SK-N-DZ (cell line): Measurements from ENCODE around the gene NR0B2. TPM values are rescaled to one million over a fixed set of nuclear protein-coding genes. Genes with fewer than 3 reads are reported as not detected.
"Not testable (repeated sequence)": the region's sequence is repeated elsewhere in the genome, so short reads cannot be mapped to it uniquely, and the experiment has no call there.

Source experiments
- DNase-seq: peaks from one replicate; pipeline ENCODE4 v3.0.0-alpha.2; 2015; ENCODE audit warnings: low spot score
- polyA plus RNA-seq, 2 experiments: library from polyadenylated mRNA; depleted of rRNA; stranded (reverse); fragments of >200 nt; gene quantifications; 2 replicates each; pipeline ENCODE4 v1.2.3, GENCODE V29; 2014

NR0B2 gene, protein sequence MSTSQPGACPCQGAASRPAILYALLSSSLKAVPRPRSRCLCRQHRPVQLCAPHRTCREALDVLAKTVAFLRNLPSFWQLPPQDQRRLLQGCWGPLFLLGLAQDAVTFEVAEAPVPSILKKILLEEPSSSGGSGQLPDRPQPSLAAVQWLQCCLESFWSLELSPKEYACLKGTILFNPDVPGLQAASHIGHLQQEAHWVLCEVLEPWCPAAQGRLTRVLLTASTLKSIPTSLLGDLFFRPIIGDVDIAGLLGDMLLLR
- polyA plus RNA-seq (2014; cell fraction: cytosol; rRNA removed), result 0.21 TPM in 1 of 2 replicates, not detected in the other
- not detected in 2 replicates for polyA plus RNA-seq (2014; cell fraction: nucleus; rRNA removed)

DNA sequence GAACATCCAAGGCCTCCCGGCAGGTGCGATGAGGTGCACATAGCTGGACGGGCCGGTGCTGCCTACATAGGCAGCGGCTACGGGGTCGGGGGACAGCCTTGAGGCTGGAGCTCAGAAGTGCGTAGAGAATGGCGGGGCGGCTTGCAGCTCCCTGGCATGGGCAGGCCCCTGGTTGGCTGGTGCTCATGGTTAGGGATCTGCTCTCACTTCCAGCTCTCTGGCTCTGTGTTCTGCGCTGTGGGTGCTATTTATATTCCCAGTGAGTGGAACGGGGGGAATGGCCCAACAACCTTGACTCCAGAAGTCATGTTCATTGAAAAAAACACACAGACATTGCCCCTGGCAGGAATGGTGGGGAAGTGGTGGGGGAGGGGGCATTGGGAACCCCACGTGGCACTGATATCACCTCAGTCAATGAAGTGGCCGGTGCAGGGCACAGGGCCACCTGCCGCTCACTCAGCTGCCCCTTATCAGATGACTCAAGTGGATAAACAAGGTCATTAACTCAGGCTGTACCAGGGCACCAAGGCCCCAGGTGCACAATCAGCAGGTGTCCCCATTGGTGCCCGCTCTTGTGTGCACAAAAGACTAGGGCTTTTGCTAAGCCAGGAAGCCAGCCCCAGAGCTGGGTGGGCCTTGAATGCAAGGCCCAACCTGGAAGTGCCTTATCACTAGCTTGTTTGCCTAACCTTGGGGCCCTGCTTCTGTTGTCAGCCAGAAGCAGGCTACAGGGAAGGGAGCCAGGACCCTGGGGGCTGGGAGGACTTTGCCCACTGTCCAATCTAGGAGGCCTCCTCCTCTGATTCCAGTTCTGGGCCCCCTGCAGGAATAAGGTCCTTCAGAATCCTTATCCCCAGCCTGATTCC lies at the start of gene NR0B2:
NR0B2 (minus strand) TSS at position 222 of the 866 bp plus-strand sequence; CDS start at position 187, 35 bp downstream.
- peak; percentile 42 for DNase-seq

- no peak for DNase-seq
These were observed 48.1 kb upstream of the NR0B2 start for GRCh38 chr1:26961826-26962225.

DNA sequence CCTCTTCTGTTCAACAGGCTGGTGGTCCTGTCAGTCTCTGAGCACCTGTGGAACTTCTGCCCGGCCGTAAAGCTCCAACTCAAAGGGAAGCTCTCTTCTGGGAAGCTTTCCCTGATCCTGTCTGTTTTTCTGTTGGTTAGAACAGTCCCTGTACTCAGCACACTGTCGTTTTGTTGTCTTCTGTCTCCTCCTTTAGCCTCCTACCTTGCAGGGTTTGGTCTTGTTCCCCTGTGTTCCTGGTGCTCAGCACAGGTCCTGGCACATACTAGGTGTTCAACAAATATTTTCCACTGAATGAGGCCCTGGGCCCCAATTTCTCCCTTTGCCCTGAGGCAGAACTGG lies 46.8 kb upstream of the NR0B2 start:
- no peak for DNase-seq

GRCh38 chr1:26959722-26960624 lies 46.2 kb upstream of the NR0B2 start, which contains the start of gene KDF1:
Gene KDF1 (minus strand): TSS chr1:26960468. CDS start chr1:26952380, 8,088 bp downstream.
- no peak for DNase-seq

DNA sequence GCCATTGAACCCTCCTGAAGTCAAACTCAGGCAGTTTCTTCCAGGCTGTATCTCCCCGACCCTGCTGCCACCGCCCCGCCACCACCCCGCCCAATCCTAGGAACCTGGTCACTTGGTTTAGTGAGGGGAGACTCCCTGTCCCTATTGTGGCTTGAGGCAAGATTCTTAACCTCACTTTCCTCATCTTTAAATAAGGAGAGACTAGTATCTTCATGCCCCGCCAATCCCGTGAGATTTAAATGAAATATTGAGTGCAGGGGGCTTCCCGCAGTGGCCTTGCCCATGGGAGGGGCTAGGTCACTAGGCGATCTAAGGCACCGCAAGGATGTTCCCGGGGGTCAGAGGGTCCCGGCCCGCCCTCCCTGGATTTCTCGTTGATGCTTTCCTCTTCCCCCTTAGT lies 45.5 kb upstream of the NR0B2 start:
- no peak for DNase-seq

GRCh38 chr1:26957306-26957705 lies 43.5 kb upstream of the NR0B2 start:
- no peak for DNase-seq

DNA sequence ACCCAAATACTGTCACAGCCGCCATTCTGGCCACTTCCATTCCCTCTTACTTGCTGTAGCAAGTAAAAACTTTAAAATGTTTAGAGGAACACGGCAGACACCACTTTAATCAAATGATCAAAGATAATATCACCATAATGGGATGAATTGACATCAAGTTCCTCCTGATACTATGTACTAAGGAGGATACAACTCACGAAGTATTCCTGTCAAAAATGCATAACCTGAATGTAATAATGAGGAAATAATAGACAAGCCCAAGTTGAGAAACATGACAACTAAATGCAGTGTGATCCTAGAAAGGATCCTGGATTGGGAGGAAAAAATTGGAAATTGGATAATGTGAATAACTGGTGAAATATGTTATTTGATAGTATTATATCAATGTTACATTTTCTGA lies 42.5 kb upstream of the NR0B2 start:
- no peak for DNase-seq

- DNase-seq, result no peak
These were observed 39.6 kb upstream of the NR0B2 start for GRCh38 chr1:26953374-26953773.

- DNase-seq, result no peak
These were observed 38.2 kb upstream of the NR0B2 start for GRCh38 chr1:26951821-26952497.

GRCh38 chr1:26951216-26951615 lies 37.4 kb upstream of the NR0B2 start:
- DNase-seq, result no peak

- no peak for DNase-seq
These were observed 36.8 kb upstream of the NR0B2 start for GRCh38 chr1:26950602-26951001.

DNA sequence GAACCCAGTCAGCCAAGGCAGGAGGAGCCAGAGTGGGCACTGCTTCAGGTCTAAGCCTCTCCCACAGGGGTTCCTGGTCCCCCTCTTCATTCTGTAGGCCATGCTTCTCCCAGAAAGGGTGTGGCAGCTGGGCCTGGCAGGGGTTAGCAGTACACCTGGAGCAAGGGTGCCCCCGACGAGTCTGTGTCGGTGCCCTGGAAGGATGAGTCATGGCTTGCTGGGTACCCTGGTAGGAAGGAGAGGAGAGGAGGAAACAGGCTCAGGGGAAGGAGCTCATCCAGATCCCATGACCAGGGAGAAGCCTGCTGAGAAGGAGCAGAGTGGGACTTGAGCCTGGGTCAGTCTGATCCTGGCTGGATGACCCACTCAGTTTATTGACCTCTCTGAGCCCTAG lies 36.1 kb upstream of the NR0B2 start:
- no peak for DNase-seq

GRCh38 chr1:26949266-26949925 lies 35.6 kb upstream of the NR0B2 start:
- DNase-seq, result no peak

GRCh38 chr1:26948725-26949057 lies 34.9 kb upstream of the NR0B2 start:
- DNase-seq, result not testable (repeated sequence)

GRCh38 chr1:26946270-26946669 lies 32.5 kb upstream of the NR0B2 start:
- DNase-seq, result no peak

DNA sequence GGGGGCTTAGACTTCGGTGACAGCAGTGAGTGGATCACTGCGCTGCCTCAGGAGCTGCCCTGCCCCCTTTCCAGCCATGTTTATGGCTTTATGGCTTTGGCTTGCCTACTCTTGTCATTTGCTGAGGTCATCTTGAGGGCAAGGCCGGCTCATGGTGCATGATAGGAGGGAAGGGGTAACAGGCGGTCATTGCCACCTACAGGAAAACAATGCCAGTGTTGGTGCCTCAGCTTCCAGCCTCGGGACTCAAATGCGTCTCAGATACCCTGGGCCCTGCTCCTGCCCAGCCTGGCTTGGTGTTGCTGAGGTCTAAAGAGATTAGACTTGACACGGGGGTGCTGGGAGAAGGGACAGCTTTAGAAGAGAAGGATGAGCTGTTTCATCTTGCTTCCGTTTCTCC lies 32.0 kb upstream of the NR0B2 start:
- no peak for DNase-seq

- DNase-seq, result no peak
These were observed 31.4 kb upstream of the NR0B2 start for GRCh38 chr1:26945138-26945537.

GRCh38 chr1:26942656-26943055 lies 28.9 kb upstream of the NR0B2 start:
- no peak for DNase-seq

DNA sequence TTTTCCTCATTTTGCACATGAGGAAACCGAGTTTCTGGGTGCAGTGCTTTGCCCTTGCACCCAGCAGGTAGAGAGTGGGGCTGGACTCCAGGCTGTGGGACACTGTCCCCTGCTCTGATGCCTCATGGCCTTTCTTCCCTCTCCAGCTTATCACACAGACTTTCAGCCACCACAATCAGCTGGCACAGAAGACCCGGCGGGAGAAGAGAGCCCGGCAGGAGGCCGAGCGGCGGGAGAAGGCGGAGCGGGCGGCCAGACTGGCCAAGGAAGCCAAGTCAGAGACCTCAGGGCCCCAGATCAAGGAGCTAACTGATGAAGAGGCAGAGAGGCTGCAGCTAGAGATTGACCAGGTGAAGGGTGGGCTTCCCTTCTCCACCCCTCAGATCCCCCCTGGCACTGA lies 27.5 kb upstream of the NR0B2 start:
- no peak for DNase-seq

DNA sequence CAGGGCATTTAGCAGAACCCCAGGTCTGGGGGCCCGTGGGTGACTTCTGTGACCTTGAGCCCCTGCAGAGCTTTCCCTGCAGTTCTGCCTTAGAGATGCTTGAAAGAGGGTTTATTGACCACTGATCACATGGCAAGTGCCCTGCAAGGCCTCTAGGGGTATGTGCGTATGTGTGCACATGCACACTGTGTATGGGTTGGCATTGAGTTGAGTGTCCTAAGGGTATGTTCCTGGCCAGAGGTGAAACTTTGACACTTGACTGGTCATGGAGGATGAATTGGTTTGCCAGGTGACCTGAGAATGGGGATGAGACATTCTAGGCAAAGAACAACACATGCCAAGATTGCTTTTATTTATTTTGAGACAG lies 24.9 kb upstream of the NR0B2 start:
- DNase-seq, result no peak
